GM15510 (cell line): ENCODE results near the gene KIF24.
A peak's percentile ranks its signal among the peaks of the same experiment; 100 is the strongest.

Experiments used
- POLR2A ChIP-seq: IDR thresholded peaks from 3 replicates; pipeline ENCODE4 v1.6.1; 2011; ENCODE audit warnings: borderline replicate concordance; ENCODE audit not compliant: insufficient read length; ENCODE audit errors: extremely low read depth

Gene KIF24

GRCh38 chr9:34328987-34329832 is at the start of gene KIF24, which contains the start of gene NUDT2:
Gene KIF24 (minus strand): TSS chr9:34329268. CDS start chr9:34311346, 17,922 bp downstream.
Gene NUDT2 (plus strand): TSS chr9:34329569. CDS start chr9:34339040, 9,471 bp downstream.
- TF ChIP-seq POLR2A = peak; percentile 69

GRCh38 chr9:34378376-34379060 is 49.5 kb upstream of the KIF24 start:
- no peak for TF ChIP-seq POLR2A

- no peak for TF ChIP-seq POLR2A
Observed at GRCh38 chr9:34377404-34377746, 48.3 kb upstream of the KIF24 start.

GRCh38 chr9:34376596-34377403 is 47.7 kb upstream of the KIF24 start, which contains the start of gene MYORG:
Gene MYORG (minus strand): TSS chr9:34376898. CDS start chr9:34372943, 3,955 bp downstream.
- peak; percentile 33 for TF ChIP-seq POLR2A

- TF ChIP-seq POLR2A = no peak
Observed at GRCh38 chr9:34375901-34376595, 47.0 kb upstream of the KIF24 start.

- TF ChIP-seq POLR2A = no peak
Observed at GRCh38 chr9:34374905-34375552, 46.0 kb upstream of the KIF24 start.

- no peak for TF ChIP-seq POLR2A
Observed at GRCh38 chr9:34374339-34374738, 45.3 kb upstream of the KIF24 start.

GRCh38 chr9:34373749-34374148 is 44.7 kb upstream of the KIF24 start:
- TF ChIP-seq POLR2A = no peak

- TF ChIP-seq POLR2A = no peak
Observed at GRCh38 chr9:34372467-34373011, 43.5 kb upstream of the KIF24 start.

GRCh38 chr9:34371886-34372466 is 42.9 kb upstream of the KIF24 start:
- TF ChIP-seq POLR2A = no peak

GRCh38 chr9:34370970-34371880 is 42.2 kb upstream of the KIF24 start:
- TF ChIP-seq POLR2A = no peak

GRCh38 chr9:34370335-34370969 is 41.4 kb upstream of the KIF24 start:
- no peak for TF ChIP-seq POLR2A
